ENCODE data around the gene LRFN2. TPM values are rescaled to one million over a fixed set of nuclear protein-coding genes. Genes with fewer than 3 reads are reported as not detected.
A peak's percentile ranks its signal among the peaks of the same experiment; 100 is the strongest.

The LRFN2 gene
- polyA plus RNA-seq, 1 donor from 2014 or later = 14.8 TPM

GRCh38 chr6:40535110-40535818 lies 51.9 kb downstream of the LRFN2 start:
- no peaks in the 10 kb centered on the region for H3K36me3 ChIP-seq (ENCODE audit: insufficient read depth, low read length)
- H3F3A ChIP-seq (ENCODE audit: insufficient read depth, low read length, poor library complexity, severe bottlenecking) = no peaks in the 10 kb centered on the region
- H3K9ac ChIP-seq (ENCODE audit: low read length) = no peak overlapping the region
- TF ChIP-seq SMC3 (conservative IDR thresholded peaks at IDR 0.05; ENCODE audit: poor library complexity) (no peak), POLR2AphosphoS5 (IDR thresholded peaks at IDR 0.05) (peak; percentile 62), TAF1 (IDR thresholded peaks at IDR 0.05; ENCODE audit: low read depth) (no peak), RAD21 (conservative IDR thresholded peaks at IDR 0.05) (no peak), MXI1 (conservative IDR thresholded peaks at IDR 0.05; ENCODE audit: poor library complexity, severe bottlenecking) (no peak), CTCF (IDR thresholded peaks at IDR 0.05; ENCODE audit: poor library complexity, severe bottlenecking) (no peak), EZH2 (IDR thresholded peaks at IDR 0.05; ENCODE audit: borderline replicate concordance, insufficient read depth, low read length, poor library complexity, severe bottlenecking) (no peak), REST (IDR thresholded peaks at IDR 0.05; ENCODE audit: borderline replicate concordance) (no peak), EP300 (conservative IDR thresholded peaks at IDR 0.05; ENCODE audit: poor library complexity, severe bottlenecking) (peak; percentile 23)
- H3K9me3 ChIP-seq (ENCODE audit: low read length) = no peaks in the 10 kb centered on the region
- no peaks in the 10 kb centered on the region for H3K9me2 ChIP-seq (ENCODE audit: insufficient read depth, low read length)
- H3K79me2 ChIP-seq (replicated peaks; ENCODE audit: insufficient read depth, low read length) = no peaks in the 10 kb centered on the region
- no peaks in the 10 kb centered on the region for H4K20me1 ChIP-seq (ENCODE audit: insufficient read depth)
- no peak overlapping the region for H3K4me2 ChIP-seq (ENCODE audit: low read length)
- H2AFZ ChIP-seq (ENCODE audit: low read depth, low read length) = no peak overlapping the region
- peak overlapping the region; percentile 30 for H3K4me3 ChIP-seq (ENCODE audit: low read length)
- no peak overlapping the region for H3K27ac ChIP-seq (ENCODE audit: low read length)
- H3K27me3 ChIP-seq (ENCODE audit: insufficient read depth, low read depth, low read length) = peaks cover 11% of the 10 kb centered on the region

- no peaks in the 10 kb centered on the region for H3K9me2 ChIP-seq (ENCODE audit: insufficient read depth, low read length)
- no peaks in the 10 kb centered on the region for H4K20me1 ChIP-seq (ENCODE audit: insufficient read depth)
- no peak overlapping the region for H2AFZ ChIP-seq (ENCODE audit: low read depth, low read length)
- H3K27me3 ChIP-seq (ENCODE audit: insufficient read depth, low read depth, low read length) = peaks cover 13% of the 10 kb centered on the region
- no peak overlapping the region for H3K27ac ChIP-seq (ENCODE audit: low read length)
- no peaks in the 10 kb centered on the region for H3K36me3 ChIP-seq (ENCODE audit: insufficient read depth, low read length)
- H3K9me3 ChIP-seq (ENCODE audit: low read length) = no peaks in the 10 kb centered on the region
- H3F3A ChIP-seq (ENCODE audit: insufficient read depth, low read length, poor library complexity, severe bottlenecking) = no peaks in the 10 kb centered on the region
- no peak overlapping the region for H3K4me3 ChIP-seq (ENCODE audit: low read length)
- TF ChIP-seq REST (IDR thresholded peaks at IDR 0.05; ENCODE audit: borderline replicate concordance) (no peak), CTCF (IDR thresholded peaks at IDR 0.05; ENCODE audit: poor library complexity, severe bottlenecking) (no peak), TAF1 (IDR thresholded peaks at IDR 0.05; ENCODE audit: low read depth) (no peak), SMC3 (conservative IDR thresholded peaks at IDR 0.05; ENCODE audit: poor library complexity) (no peak), EZH2 (IDR thresholded peaks at IDR 0.05; ENCODE audit: borderline replicate concordance, insufficient read depth, low read length, poor library complexity, severe bottlenecking) (no peak)
- no peak overlapping the region for H3K9ac ChIP-seq (ENCODE audit: low read length)
- H3K4me2 ChIP-seq (ENCODE audit: low read length) = no peak overlapping the region
- no peaks in the 10 kb centered on the region for H3K79me2 ChIP-seq (replicated peaks; ENCODE audit: insufficient read depth, low read length)
Observed at GRCh38 chr6:40532349-40533000, 54.7 kb downstream of the LRFN2 start.

Measured in neural cell (in vitro differentiated cells).